NCI-H524 (cell line): ENCODE data around the gene LRRFIP2.
"Not testable (repeated sequence)": the region's sequence is repeated elsewhere in the genome, so short reads cannot be mapped to it uniquely, and the experiment has no call there.

Experiments
- DNase-seq, 2 experiments: peaks; one replicate each; lab custom pipeline; 2025; lab: John Stamatoyannopoulos, UW

LRRFIP2 gene

DNA sequence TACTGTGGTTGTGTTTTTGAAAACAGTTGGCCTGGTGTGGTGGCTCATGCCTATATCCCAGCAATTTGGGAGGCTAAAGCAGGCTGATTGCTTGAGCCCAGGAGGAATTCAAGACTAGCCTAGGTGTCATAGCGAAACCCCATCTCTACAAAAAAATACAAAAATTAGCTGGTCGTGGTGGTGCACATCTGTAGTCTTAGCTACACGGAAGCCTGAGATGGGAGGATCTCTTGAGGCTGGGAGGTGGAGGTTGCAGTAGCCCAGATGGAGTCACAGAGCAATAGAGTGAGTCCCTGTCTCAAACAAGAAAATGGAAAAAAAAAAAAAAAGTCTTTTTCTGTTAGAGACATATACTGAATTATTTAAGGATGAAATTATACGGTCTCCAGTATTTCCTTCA lies 14.7 kb upstream of the LRRFIP2 start:
- DNase-seq: no peak

DNA sequence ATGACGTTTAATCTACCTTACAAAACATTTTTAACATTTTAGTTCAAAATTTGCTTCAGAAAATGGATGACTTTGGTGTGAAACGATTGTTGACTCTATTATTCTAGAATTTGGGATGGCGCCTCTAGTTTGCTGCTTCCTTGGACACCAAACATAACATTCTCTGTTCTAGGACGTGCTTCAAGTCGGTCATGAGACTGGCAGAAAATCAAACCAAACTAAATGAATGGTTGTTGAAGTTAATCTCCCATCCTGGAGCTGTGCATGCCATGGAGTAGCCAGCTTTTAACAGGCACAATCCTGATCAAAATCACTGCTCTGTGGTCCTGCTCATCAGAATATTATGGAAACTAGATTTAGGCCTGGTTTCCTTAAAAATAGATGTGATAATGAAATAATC lies 9.6 kb upstream of the LRRFIP2 start:
- DNase-seq: no peak

DNA sequence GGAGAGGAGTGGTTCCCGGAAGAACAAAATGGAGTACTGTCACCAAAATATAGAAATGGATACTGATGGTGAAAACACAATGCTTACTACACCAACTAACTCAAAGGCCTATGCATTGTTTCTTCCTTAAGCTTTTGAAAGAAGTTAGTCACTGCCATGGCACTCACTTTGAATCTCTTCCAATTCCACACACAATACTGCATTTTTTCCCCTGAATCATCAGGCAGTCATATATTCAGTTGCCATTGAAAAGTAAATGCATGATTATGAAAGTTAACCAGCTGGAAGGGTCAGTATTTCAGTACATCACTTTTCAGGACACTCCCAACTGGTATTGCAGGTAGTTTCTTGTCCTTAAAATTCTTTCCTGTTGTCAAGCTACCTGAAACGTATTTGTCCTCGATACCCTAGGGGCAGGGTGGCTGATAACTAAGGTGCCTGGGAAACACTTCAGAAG lies 9.0 kb upstream of the LRRFIP2 start:
- DNase-seq: no peak

DNA sequence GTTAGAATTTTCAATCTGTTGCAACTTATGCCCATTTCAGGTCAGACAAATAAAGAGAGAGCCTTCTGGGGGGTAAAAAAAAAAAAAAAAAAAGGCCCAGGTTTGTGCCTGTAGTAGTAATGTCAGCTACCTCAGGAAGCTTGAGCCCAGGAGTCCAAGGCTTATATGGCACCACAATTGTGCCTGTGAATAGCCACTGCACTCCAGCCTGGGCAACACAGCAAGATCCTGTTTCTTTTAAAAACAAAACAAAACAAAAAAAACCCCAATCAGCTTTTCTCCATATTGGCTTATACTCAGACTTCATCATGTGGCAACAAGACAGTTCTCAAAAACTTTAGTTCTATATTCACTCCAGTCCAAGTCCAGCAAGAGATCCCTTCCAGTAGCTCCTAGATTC lies 8.4 kb upstream of the LRRFIP2 start:
- no peak for DNase-seq

DNA sequence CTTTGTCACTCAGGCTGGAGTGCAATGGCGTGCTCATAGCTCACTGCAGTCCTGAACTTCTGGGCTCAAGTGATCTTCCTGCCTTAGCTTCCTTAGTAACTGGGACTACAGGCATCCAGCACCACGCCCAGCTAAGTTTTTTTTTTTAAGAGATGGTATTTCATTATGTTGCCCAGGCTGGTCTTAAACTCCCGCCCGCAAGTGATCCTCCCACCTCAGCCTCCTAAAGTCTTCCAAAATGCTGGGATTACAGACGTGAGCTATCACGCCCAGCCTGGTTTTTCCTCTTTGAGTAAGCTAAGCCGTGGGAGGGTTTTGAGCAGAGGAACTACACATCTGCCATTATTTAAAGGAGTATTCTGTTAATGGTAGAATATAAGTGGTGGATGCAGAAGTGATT lies 7.4 kb upstream of the LRRFIP2 start:
- DNase-seq: no peak

DNA sequence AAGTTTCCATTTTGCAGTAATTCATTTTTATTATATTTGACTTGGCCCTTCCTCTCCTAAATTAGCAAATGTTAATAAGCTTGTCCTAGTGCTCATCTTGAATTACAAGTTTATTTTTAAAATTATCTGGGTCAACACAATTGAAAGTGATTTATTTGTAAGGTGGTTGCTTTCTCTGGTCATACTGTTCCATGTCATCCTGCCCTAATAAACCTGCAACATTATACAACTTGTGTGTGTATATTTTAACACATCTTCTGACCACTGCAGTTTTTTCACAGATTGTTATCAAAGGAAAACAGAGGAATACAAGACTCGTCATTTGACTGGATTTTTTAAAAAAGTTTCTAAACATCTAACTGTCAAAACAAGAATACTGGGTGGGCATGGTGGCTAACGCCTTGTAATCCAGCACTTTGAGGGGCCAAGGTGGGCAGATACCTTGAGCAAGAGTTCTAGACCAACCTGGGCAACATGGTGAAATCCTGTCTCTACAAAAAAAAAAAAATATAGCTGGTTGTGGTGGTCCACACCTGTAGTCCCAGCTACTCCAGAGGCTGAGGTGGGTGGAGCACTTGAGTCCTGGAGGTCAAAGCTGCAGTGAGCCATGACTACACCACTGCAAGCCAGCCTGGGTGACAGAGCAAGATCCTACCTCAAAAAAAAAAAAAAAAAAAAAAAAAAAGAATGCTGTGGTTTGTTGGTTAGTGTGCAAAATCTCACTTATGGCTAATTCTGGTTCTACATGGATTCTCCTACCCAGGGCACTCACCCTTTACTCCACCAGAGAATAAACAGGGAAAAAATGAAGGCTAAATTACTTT lies 5.0 kb upstream of the LRRFIP2 start:
- DNase-seq: no peak

DNA sequence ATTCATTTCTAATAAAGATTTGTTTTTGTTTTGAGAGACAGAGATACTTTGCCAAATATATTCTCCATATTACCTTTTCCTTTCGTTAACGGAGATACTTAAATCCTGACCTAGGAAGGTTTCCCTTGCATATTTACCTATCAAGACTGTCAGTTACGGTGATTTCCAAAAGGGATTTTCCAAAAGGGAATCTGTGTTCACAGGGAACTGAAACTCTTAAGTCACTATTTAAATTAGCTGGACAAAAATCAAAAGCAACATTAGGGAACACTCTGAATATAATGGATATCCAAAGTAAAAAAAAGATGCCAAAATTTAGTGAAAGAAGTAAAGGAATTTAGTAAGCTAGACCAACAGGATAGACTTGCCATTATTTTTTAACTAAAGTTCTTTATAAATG lies 576 bp downstream of the LRRFIP2 start:
- DNase-seq: no peak

DNA sequence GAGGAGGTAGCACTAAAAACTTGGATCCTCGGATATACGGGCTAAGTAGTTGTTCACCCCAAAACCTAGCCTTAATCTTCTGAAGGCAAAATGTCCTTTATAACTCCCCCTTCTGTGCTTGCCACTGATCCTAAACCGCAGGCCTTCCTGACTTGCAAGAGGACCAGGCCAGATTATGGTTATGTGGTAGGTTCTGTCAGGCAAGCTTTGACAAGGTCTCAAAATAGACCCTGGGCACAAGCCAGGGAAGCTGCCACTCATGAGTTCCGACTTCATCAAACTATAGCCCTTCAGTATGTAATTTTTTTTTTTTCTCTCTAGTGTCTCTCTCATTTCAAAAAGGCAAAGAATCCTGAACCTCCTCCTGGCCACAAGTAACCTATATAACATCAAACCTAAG lies 3.2 kb downstream of the LRRFIP2 start:
- DNase-seq: no peak

DNA sequence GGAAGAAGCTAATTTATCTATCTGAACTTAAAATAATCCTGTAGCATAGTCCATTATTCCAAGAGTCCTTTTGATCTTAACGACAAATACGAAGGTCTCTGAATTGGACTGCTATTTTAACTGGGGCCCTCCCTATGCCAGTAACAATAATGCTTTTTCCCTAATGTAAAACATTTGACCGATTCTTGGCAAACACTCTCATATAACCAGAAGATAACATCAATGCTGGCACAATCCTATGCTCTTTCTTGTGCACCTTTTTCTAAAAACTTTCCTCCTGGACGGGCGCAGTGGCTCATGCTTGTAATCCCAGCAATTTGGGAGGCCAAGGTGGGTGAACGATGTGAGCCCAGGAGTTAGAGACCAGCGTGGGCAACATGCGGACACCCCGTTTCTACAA lies 3.9 kb downstream of the LRRFIP2 start:
- no peak for DNase-seq

DNA sequence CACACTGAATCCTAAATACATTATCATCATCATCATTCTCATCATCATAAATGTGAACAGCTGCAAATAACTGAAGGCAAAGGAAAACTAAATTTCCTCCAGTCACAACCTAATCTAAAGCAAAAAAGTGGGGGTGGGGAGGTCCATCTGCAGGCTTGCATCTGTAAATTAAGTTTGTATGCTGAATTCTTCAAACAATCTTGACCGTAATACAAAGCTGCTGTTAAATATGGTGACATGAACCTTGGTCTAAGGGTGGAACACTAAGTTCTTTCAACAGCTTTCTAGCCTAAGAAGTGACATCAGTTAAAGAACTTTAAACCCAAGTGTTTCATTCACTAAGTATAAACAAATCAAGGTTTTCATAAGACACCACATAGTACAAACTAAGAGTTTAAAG lies 4.3 kb downstream of the LRRFIP2 start:
- no peak for DNase-seq

DNA sequence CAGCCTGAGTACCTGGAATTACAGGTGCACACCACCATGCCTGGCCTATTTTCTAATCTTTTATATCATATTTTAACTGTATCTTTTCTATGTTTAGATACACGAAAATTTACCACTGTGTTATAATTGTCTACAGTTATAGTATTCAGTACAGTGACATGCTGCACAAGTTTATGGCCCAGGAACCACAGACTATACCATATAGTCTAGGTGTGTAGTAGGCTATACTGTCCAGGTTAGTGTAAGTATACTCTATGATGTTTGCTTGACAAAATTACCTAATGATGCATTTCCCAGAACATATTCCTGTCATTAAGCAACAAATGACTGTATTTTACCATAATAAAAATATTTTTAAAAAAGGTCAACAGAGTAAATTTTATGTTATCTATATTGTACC lies 5.5 kb downstream of the LRRFIP2 start:
- no peak for DNase-seq

DNA sequence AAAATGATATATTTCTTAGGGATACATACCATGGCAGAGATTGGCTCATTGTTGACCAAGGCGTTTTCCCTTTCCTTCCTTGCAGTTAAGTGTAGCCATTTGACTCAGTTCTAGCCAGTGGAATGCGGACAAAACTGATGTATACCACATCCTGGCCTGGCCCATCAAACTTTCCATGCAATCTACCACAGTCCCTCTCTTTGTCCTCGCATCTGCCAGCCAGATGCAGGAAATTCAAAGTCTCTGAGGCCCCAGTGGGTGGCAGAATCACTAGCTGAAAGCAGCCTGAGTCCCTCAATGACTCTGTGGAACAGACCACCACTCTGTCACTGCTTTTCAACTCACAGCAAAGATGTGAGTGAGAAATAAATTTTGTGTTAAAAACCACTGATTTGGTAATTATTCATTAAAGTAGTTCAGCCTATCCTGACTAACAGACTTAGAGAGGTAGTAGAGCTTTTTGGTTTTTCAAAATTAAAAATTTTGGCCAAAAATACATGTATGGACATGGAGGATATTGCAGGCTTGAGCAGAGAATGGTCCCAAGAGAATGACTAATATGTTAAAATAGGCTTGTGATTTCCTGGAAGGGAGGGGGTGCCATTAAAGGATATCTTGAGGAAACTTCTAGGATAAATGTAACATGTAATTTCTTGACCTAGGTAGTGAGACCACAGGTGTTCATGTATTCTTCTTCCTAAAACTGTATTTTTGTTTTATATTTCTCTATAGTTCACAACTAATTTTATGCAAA lies 10.9 kb downstream of the LRRFIP2 start:
- no peak for DNase-seq

DNA sequence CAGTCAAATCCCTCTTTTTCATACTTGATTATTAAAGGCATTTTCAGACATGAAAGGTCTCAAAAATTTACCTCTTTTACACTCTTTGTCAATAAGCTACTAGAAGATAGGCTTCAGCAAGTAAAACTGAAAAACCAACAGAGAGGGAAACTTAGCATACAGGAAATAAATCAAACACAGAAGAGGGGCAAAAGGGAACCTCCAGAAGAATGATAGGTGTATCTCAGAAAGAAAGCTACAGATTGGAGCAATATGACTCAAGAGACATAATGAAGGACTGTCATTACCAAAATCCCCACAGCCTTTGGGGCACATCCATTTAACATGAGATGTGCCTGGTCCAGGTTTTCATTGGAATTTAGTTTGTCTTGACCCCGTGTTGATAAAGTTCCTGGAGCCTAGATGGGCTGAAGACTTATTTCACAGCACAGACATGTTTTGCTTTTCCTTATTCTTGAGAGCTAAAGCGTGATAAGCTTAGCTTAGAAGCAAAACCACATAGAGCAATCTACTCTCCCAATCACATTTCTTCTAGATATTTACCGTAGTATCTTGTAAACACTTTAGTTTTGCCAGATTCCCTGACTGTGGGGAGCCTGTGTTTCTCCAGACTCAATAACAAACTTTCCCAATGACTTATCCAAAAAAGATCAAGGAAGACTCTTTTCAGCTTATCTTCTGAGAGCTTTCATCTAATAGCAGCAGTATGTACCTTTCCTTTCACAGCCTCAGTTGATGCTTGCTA lies 11.7 kb downstream of the LRRFIP2 start:
- no peak for DNase-seq

DNA sequence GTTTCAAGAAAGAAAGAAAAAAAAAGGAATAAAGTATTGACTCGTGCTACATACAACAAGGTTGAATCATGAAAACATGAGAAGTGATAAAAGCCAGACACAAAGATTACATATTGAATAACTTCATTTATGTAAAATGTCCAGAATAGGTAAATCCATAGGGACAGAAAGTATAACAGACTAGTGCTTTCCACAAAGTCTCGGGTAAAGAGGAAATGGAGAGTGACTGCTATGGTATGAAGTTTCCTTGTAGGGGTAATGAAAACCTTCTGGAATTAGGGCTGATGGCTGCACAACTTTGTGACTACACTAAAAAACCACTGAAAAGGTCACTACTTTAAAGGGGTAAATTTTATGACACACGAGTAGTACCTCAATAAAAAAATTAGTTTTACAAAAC lies 13.0 kb downstream of the LRRFIP2 start:
- no peak for DNase-seq

DNA sequence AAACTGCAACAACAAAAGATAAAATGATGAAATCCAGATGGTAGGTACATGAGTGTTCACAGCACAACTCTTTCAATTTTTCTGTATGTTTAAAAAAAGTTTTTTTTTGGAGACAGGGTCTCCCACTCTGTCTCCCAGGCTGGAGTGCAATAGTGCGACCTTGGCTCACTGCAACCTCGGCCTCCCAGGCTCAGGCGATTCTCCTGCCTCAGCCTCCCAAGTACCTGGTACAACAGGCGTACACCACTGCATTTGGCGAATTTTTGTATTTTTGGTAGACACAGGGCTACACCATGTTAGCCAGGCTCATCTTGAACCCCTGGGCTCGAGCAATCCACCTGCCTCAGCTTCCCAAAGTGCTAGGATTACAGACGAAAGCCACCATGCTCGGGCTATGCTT lies 18.6 kb downstream of the LRRFIP2 start:
- no peak for DNase-seq

DNA sequence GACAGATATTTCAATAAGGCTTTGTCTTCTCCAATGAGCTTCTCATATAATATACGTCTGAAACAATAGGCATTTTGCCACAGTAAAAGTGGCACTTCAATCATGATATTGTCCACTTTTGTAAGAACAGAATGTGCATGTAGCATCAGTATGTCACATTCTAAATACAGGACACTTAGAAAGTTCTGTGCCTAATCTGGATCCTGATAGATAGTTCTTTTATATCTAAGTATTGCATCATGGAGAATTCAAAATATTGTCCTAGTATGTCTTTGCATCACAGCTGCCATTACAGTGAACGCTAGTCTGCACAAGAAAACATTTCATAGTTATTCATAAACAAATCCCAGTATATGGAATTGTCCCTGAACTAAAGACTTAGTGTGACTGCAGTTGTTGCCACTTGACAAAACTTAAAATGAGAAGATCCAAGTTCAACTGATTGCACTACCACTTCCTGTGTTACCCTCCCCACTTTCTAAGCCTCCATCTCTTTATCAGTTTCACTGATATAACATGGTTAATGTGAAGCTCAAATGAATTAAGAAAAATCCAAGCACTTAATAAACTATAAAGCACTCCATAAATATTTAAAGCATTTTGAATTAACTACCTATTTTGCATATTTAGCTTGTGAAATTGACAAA lies 19.6 kb downstream of the LRRFIP2 start:
- DNase-seq: no peak

DNA sequence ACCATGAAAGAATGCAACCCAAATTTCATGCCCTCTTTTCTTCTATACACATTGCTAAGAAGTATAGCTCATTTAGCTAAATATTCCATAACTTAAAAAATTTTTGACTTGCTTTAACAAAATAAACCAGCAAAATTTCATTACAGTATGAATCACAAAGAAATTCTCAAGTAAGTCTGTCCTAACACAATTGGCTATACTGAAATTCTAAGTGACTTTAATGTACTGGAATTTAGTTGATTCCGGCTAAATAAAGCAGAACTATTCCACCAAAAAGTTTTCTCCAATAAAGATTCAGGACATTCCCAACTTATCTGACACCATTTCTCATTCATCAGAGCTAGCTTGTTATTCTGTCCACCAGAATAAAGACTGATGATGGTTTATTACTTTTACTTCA lies 23.8 kb downstream of the LRRFIP2 start:
- no peak for DNase-seq

DNA sequence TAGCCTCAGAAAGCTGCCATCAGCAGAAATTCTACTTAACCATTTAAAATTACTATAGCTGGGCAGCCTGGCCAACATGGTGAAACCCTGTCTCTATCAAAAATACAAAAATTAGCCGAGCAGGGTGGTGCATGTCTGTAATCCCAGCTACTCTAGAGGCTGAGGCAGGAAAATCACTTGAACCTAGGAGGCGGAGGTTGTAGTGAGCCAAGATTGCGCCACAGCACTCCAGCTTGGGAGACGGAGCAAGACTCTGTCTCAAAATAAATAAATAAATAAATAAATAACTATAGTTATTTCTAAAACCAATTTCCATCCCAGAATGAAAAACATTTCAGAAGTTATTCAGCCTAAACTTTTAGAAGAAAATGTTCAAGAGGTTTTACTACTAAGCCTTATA lies 25.1 kb downstream of the LRRFIP2 start:
- no peak for DNase-seq

DNA sequence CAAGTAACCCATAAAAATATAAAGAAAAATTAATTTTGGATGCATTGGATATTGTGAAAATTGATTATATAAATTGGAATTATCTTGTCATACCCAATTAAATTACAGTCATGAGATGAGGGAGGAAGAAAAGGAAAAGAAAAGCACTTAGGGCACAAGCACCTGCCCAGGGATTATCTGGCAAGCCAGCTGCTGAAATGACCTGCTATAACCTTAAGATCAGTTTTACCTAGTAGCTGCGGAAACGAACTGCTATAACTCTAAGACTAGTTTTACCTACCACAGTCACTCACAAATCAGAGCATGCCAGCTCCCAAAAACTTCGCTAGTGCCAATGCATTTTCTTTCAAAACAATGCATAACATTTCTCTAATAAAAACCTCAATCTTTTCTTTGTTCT lies 26.2 kb downstream of the LRRFIP2 start:
- DNase-seq: peak in 1 of 2 experiments; percentile 23

DNA sequence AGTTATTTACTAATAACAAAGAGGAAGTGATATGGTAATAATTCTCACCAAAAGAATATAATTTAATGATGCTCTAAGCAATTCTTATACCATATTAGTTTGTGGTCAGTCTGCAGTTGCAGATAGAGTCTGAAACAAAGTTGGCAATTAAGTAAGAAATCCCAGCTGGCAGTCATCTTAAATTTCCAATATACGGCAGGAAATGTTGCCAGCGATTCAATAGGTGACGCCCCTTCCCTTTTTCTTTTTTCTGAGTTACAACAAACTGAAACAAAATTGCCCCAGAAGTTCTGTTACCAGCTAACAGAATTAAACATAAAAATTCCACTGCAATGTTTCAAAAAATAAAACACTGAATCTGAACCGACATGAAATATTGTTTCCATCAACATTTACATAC lies 26.7 kb downstream of the LRRFIP2 start:
- DNase-seq: no peak

DNA sequence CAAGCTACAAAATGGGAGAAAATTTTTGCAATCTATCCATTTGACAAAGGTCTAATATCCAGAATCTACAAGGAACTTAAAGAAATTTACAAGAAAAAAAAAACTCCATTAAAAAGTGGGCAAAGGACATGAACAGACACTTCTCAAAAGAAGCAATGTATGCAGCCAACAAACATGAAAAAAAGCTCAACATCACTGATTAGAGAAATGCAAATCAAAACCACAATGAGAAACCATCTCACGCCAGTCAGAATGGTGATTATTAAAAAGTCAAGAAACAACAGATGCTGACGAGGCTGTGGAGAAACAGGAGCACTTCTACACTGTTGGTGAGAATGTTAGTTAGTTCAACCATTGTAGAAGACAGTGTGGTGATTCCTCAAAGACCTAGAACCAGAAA lies 27.5 kb downstream of the LRRFIP2 start:
- DNase-seq: not testable (repeated sequence)

DNA sequence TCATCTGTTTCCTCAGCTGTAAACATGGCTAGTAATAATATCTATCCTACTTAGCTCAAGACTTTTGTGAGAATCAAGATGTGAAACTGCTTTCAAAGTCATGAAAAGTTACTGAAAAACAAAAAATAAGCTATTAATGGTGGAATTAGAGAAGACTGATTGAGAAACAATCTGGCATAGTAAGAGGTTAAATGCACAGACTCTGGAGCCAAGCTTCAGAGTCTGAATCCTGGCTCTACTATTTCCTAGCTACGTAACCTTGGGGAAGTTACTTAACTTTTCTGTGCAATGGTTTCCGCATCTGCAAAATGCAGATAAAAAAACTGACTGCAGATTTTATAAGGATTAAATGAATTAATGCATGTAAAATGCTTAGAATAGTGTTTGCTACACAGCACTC lies 28.8 kb downstream of the LRRFIP2 start:
- no peak for DNase-seq
